ENCODE measurements around the gene MSANTD2. TPM values are rescaled to one million over a fixed set of nuclear protein-coding genes. Genes with fewer than 3 reads are reported as not detected.

The MSANTD2 gene
- total and polyA plus RNA-seq, 9 of the 15 experiments (the other 6 are each of a cell fraction or from before 2014, with no cell fraction given), result 1.3 to 9.9 (median 5.3) TPM

GRCh38 chr11:124804884-124805283 is 4.7 kb upstream of the MSANTD2 start (continued):
- TF ChIP-seq, protein P1, sequence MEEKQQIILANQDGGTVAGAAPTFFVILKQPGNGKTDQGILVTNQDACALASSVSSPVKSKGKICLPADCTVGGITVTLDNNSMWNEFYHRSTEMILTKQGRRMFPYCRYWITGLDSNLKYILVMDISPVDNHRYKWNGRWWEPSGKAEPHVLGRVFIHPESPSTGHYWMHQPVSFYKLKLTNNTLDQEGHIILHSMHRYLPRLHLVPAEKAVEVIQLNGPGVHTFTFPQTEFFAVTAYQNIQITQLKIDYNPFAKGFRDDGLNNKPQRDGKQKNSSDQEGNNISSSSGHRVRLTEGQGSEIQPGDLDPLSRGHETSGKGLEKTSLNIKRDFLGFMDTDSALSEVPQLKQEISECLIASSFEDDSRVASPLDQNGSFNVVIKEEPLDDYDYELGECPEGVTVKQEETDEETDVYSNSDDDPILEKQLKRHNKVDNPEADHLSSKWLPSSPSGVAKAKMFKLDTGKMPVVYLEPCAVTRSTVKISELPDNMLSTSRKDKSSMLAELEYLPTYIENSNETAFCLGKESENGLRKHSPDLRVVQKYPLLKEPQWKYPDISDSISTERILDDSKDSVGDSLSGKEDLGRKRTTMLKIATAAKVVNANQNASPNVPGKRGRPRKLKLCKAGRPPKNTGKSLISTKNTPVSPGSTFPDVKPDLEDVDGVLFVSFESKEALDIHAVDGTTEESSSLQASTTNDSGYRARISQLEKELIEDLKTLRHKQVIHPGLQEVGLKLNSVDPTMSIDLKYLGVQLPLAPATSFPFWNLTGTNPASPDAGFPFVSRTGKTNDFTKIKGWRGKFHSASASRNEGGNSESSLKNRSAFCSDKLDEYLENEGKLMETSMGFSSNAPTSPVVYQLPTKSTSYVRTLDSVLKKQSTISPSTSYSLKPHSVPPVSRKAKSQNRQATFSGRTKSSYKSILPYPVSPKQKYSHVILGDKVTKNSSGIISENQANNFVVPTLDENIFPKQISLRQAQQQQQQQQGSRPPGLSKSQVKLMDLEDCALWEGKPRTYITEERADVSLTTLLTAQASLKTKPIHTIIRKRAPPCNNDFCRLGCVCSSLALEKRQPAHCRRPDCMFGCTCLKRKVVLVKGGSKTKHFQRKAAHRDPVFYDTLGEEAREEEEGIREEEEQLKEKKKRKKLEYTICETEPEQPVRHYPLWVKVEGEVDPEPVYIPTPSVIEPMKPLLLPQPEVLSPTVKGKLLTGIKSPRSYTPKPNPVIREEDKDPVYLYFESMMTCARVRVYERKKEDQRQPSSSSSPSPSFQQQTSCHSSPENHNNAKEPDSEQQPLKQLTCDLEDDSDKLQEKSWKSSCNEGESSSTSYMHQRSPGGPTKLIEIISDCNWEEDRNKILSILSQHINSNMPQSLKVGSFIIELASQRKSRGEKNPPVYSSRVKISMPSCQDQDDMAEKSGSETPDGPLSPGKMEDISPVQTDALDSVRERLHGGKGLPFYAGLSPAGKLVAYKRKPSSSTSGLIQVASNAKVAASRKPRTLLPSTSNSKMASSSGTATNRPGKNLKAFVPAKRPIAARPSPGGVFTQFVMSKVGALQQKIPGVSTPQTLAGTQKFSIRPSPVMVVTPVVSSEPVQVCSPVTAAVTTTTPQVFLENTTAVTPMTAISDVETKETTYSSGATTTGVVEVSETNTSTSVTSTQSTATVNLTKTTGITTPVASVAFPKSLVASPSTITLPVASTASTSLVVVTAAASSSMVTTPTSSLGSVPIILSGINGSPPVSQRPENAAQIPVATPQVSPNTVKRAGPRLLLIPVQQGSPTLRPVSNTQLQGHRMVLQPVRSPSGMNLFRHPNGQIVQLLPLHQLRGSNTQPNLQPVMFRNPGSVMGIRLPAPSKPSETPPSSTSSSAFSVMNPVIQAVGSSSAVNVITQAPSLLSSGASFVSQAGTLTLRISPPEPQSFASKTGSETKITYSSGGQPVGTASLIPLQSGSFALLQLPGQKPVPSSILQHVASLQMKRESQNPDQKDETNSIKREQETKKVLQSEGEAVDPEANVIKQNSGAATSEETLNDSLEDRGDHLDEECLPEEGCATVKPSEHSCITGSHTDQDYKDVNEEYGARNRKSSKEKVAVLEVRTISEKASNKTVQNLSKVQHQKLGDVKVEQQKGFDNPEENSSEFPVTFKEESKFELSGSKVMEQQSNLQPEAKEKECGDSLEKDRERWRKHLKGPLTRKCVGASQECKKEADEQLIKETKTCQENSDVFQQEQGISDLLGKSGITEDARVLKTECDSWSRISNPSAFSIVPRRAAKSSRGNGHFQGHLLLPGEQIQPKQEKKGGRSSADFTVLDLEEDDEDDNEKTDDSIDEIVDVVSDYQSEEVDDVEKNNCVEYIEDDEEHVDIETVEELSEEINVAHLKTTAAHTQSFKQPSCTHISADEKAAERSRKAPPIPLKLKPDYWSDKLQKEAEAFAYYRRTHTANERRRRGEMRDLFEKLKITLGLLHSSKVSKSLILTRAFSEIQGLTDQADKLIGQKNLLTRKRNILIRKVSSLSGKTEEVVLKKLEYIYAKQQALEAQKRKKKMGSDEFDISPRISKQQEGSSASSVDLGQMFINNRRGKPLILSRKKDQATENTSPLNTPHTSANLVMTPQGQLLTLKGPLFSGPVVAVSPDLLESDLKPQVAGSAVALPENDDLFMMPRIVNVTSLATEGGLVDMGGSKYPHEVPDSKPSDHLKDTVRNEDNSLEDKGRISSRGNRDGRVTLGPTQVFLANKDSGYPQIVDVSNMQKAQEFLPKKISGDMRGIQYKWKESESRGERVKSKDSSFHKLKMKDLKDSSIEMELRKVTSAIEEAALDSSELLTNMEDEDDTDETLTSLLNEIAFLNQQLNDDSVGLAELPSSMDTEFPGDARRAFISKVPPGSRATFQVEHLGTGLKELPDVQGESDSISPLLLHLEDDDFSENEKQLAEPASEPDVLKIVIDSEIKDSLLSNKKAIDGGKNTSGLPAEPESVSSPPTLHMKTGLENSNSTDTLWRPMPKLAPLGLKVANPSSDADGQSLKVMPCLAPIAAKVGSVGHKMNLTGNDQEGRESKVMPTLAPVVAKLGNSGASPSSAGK (IDR thresholded peaks at IDR 0.05), result no peak
